ELF-1 (cell line): Measurements from ENCODE around the gene TSHZ2.

Experiments used
- DNase-seq: peaks from one replicate; pipeline ENCODE4 v3.0.0-alpha.2; 2016; ENCODE audit warnings: low read depth, low spot score

Gene TSHZ2

GRCh38 chr20:53126185-53126584, 154.0 kb downstream of the TSHZ2 start:
- DNase-seq, result no peak

- no peak for DNase-seq
Observed at GRCh38 chr20:53127027-53127426, 154.9 kb downstream of the TSHZ2 start.

- no peak for DNase-seq
Observed at GRCh38 chr20:53128004-53128403, 155.8 kb downstream of the TSHZ2 start.

- DNase-seq, result no peak
Observed at GRCh38 chr20:53129563-53129962, 157.4 kb downstream of the TSHZ2 start.

- DNase-seq, result no peak
Observed at GRCh38 chr20:53130795-53131194, 158.6 kb downstream of the TSHZ2 start.

- DNase-seq, result no peak
Observed at GRCh38 chr20:53133125-53133524, 161.0 kb downstream of the TSHZ2 start.

GRCh38 chr20:53133628-53134027, 161.5 kb downstream of the TSHZ2 start:
- no peak for DNase-seq

GRCh38 chr20:53136473-53136872, 164.3 kb downstream of the TSHZ2 start:
- DNase-seq, result no peak

GRCh38 chr20:53138454-53139262, 166.5 kb downstream of the TSHZ2 start:
- no peak for DNase-seq

GRCh38 chr20:53141201-53142050, 169.3 kb downstream of the TSHZ2 start:
- no peak for DNase-seq

- no peak for DNase-seq
Observed at GRCh38 chr20:53142225-53143127, 170.3 kb downstream of the TSHZ2 start.

GRCh38 chr20:53146201-53146891, 174.2 kb downstream of the TSHZ2 start:
- no peak for DNase-seq

GRCh38 chr20:53148771-53149147, 176.6 kb downstream of the TSHZ2 start:
- DNase-seq, result no peak

- DNase-seq, result peak; percentile 19
Observed at GRCh38 chr20:53149148-53149889, 177.2 kb downstream of the TSHZ2 start.

- no peak for DNase-seq
Observed at GRCh38 chr20:53149890-53150205, 177.7 kb downstream of the TSHZ2 start.

GRCh38 chr20:53150532-53150931, 178.4 kb downstream of the TSHZ2 start:
- no peak for DNase-seq

- no peak for DNase-seq
Observed at GRCh38 chr20:53152228-53152627, 180.1 kb downstream of the TSHZ2 start.

- DNase-seq, result no peak
Observed at GRCh38 chr20:53154540-53154939, 182.4 kb downstream of the TSHZ2 start.

GRCh38 chr20:53157443-53158408, 185.6 kb downstream of the TSHZ2 start:
- DNase-seq, result peak; percentile 83
